GM12878 (cell line): ENCODE data around the gene NUDT1. TPM values are rescaled to one million over a fixed set of nuclear protein-coding genes. Genes with fewer than 3 reads are reported as not detected.
A peak's percentile ranks its signal among the peaks of the same experiment; 100 is the strongest.

Source experiments
- BCL3 ChIP-seq: IDR thresholded peaks from 2 replicates; pipeline ENCODE4 v1.6.1; 2011; ENCODE audit warnings: borderline replicate concordance, low read depth, mild to moderate bottlenecking, moderate library complexity, low read length; ENCODE audit not compliant: insufficient read depth, poor library complexity, severe bottlenecking
- BMI1 ChIP-seq: fragments of 450-650 bp; IDR thresholded peaks from 2 replicates; pipeline ENCODE4 v1.6.1; 2016; ENCODE audit warnings: mild to moderate bottlenecking, moderate library complexity, borderline replicate concordance
- BRCA1 ChIP-seq: IDR thresholded peaks from 2 replicates; pipeline ENCODE4 v1.6.1; 2011; ENCODE audit warnings: low read depth, low read length, improper control_type of control experiment
- CHD1 ChIP-seq: IDR thresholded peaks from 2 replicates; pipeline ENCODE4 v1.6.1; 2012; ENCODE audit warnings: low read depth, low read length, improper control_type of control experiment
- CREM ChIP-seq: IDR thresholded peaks from 2 replicates; pipeline ENCODE4 v1.6.1; 2014; ENCODE audit warnings: antibody characterized with exemption, low read depth
- EP300 ChIP-seq, 2 experiments: fragments of 150-350 bp in 1 of 2; IDR thresholded peaks; 2 replicates each; pipeline ENCODE4 v1.6.1; 2011 to 2012; ENCODE audit warnings: low read depth in 2 of 2, low read length in 2 of 2, borderline replicate concordance in 1 of 2, improper control_type of control experiment in 1 of 2, inconsistent platforms in 1 of 2; ENCODE audit not compliant: control insufficient read depth in 1 of 2
- ESRRA ChIP-seq: IDR thresholded peaks from 2 replicates; pipeline ENCODE4 v1.6.1; 2012; ENCODE audit warnings: mild to moderate bottlenecking, low read length, improper control_type of control experiment
- MEF2A ChIP-seq: IDR thresholded peaks from 2 replicates; pipeline ENCODE4 v1.6.1; 2011; ENCODE audit warnings: low read depth, mild to moderate bottlenecking, low read length, moderate library complexity; ENCODE audit not compliant: insufficient read depth
- NFIC ChIP-seq: IDR thresholded peaks from 2 replicates; pipeline ENCODE4 v1.6.1; 2012; ENCODE audit warnings: low read depth, mild to moderate bottlenecking, inconsistent platforms, low read length, moderate library complexity
- NR2F1 ChIP-seq: fragments of 450-650 bp; conservative IDR thresholded peaks from 2 replicates; pipeline ENCODE4 v1.6.1; 2017; ENCODE audit warnings: mild to moderate bottlenecking
- PML ChIP-seq: IDR thresholded peaks from 2 replicates; pipeline ENCODE4 v1.6.1; 2012; ENCODE audit warnings: low read length, inconsistent platforms
- POU2F2 ChIP-seq: IDR thresholded peaks from 3 replicates; pipeline ENCODE4 v1.6.1; 2011; ENCODE audit warnings: low read depth, mild to moderate bottlenecking, low read length, borderline replicate concordance
- SREBF1 ChIP-seq: IDR thresholded peaks from 2 replicates; pipeline ENCODE4 v1.6.1; 2012; ENCODE audit warnings: mild to moderate bottlenecking, low read length
- ZNF687 ChIP-seq: fragments of 450-650 bp; IDR thresholded peaks from 2 replicates; pipeline ENCODE4 v1.6.1; 2017; ENCODE audit warnings: mild to moderate bottlenecking, moderate library complexity
- polyA plus RNA-seq, 11 experiments: library from polyadenylated mRNA; depleted of rRNA in 4 of 11; unstranded in 6 of 11; stranded (reverse) in 5 of 11; fragments of >200 nt; fragmentation: Nextera tagmentation in 4 of 11; fragmentation: Illumina TruSeq in 1 of 11; extraction: Ambion mirVana in 4 of 11; extraction: Trizol in 1 of 11; gene quantifications; 1 replicate in 1 of 11; 2 replicates in 10 of 11; pipeline versions ENCODE4 v1.2.1 to v1.2.3, GENCODE V29; 2011 to 2016; ENCODE audit warnings: inconsistent platforms in 2 of 11, missing spikeins in 2 of 11, low read depth in 1 of 11
- total RNA-seq, 4 experiments: library from RNA; depleted of rRNA in 3 of 4; stranded (reverse); fragments of >200 nt in 3 of 4; fragmentation: Illumina TruSeq in 1 of 4; extraction: Trizol in 1 of 4; gene quantifications; 2 replicates each; pipeline versions ENCODE4 v1.2.1 to v1.2.3, GENCODE V29; 2013 to 2021
- TF ChIP-seq, protein P1 (sequence below): IDR thresholded peaks from 2 replicates; pipeline ENCODE4 v1.6.1; 2011; ENCODE audit warnings: mild to moderate bottlenecking, low read depth, low read length, moderate library complexity; ENCODE audit not compliant: insufficient replicate concordance
- TF ChIP-seq, protein P2 (sequence below): IDR thresholded peaks from 2 replicates; pipeline ENCODE4 v1.6.1; 2011; ENCODE audit warnings: low read depth, low read length, improper control_type of control experiment, borderline replicate concordance

Gene NUDT1
- total and polyA plus RNA-seq, 10 of the 15 experiments (the other 5 are each of a cell fraction or from before 2014, with no cell fraction given) = 7.7 to 122 (median 59.2) TPM

- TF ChIP-seq EP300 (IDR thresholded peaks at IDR 0.05; ENCODE audit: borderline replicate concordance in 1 of 2, control insufficient read depth in 1 of 2, low read depth in 2 of 2, low read length in 2 of 2) = peak; percentile 35 to 69; a peak in 2 of 4 replicates
- TF ChIP-seq NR2F1 = no peak
- no peak for TF ChIP-seq SREBF1
- peak; percentile 65; the same call in 1 of the 2 replicates for TF ChIP-seq PML
- TF ChIP-seq BCL3 = peak; percentile 49
- TF ChIP-seq, protein P1, sequence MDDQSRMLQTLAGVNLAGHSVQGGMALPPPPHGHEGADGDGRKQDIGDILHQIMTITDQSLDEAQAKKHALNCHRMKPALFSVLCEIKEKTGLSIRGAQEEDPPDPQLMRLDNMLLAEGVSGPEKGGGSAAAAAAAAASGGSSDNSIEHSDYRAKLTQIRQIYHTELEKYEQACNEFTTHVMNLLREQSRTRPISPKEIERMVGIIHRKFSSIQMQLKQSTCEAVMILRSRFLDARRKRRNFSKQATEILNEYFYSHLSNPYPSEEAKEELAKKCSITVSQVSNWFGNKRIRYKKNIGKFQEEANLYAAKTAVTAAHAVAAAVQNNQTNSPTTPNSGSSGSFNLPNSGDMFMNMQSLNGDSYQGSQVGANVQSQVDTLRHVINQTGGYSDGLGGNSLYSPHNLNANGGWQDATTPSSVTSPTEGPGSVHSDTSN = peak; percentile 54
- no peak for TF ChIP-seq ZNF687
- TF ChIP-seq, protein P2, sequence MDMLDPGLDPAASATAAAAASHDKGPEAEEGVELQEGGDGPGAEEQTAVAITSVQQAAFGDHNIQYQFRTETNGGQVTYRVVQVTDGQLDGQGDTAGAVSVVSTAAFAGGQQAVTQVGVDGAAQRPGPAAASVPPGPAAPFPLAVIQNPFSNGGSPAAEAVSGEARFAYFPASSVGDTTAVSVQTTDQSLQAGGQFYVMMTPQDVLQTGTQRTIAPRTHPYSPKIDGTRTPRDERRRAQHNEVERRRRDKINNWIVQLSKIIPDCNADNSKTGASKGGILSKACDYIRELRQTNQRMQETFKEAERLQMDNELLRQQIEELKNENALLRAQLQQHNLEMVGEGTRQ = no peak
- no peak for TF ChIP-seq CREM
- TF ChIP-seq ESRRA = no peak
- TF ChIP-seq BMI1 = peak; percentile 41; the same call in 1 of the 2 replicates
- TF ChIP-seq CHD1 = no peak
- TF ChIP-seq BRCA1 = no peak
- peak; percentile 59; the same call in 1 of the 2 replicates for TF ChIP-seq NFIC
- TF ChIP-seq MEF2A = peak; percentile 61; the same call in 1 of the 2 replicates
- TF ChIP-seq POU2F2 = 0 out of 3 replicates have a peak, but pooled peaks have one; percentile 8
Observed at GRCh38 chr7:2299870-2300512, 58.0 kb downstream of the NUDT1 start (continued).
